PC-9 (cell line): ENCODE measurements around the gene DAGLB.

ENCODE experiments used
- CTCF ChIP-seq: fragments of 200-600 bp; sonication (generic); conservative IDR thresholded peaks from 2 replicates; pipeline ENCODE4 v1.6.1; 2017; ENCODE audit warnings: mixed run types, antibody characterized with exemption, mild to moderate bottlenecking, moderate library complexity
- EZH2 ChIP-seq: fragments of 200-600 bp; sonication (generic); IDR thresholded peaks from 2 replicates; pipeline ENCODE4 v1.8.0; 2017; ENCODE audit warnings: antibody characterized with exemption, low read depth

GRCh38 chr7:6447581-6448199 is at the start of gene DAGLB:
- TF ChIP-seq EZH2 (no peak), CTCF (no peak; the same call in 1 of the 2 replicates)
